Colon (tissue), 2 donors: ENCODE measurements around the gene MTHFSD.

ENCODE experiments used
- FAIRE-seq: peaks from 2 replicates; lab custom pipeline; 2012; peaks lifted over from hg19 to GRCh38; lab: Jason Lieb, UNC
- donor health status: control.
- donor health status: control.

The MTHFSD gene

DNA sequence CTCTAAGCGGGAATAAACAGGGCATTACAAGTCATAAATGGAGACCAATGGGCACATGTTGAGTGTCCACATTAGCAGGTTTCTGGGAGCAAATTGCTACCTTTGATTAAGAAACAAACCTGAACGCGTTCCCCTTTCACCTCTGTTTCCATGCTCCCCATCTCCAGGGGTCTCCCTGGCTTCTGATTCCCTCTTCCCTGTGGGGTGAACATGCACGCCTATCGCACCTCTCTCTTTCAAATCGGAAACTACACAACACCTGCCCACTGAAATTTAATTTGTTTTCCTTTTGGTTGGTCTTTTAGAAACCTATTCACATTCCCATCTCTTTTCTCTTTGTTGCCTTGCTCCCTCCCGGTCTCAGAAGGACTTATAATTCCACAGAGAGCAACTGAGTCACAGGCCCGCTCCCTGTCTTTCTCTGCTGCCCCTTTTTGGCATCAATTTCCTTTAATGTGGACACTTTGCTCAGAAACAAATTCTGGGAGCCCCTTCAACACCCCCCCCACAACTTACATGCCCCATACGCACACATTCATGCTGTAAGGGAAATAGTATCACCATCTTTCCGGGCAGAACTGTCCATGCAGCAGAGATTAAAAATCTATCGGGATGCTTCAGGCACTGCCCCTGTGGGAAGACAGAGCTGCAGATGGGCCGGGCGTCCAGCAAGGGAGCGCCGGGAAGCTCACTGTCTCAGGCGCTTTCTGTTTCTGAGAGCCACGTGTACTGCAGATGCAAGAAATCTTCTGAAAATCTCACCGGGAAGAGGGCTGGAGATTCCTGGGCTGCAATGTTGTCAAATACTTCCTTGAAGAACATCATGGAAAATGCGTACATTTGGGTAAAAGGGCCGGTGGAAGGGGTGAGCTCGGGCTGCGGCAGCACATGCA lies 51.9 kb downstream of the MTHFSD start:
- no peak for FAIRE-seq

DNA sequence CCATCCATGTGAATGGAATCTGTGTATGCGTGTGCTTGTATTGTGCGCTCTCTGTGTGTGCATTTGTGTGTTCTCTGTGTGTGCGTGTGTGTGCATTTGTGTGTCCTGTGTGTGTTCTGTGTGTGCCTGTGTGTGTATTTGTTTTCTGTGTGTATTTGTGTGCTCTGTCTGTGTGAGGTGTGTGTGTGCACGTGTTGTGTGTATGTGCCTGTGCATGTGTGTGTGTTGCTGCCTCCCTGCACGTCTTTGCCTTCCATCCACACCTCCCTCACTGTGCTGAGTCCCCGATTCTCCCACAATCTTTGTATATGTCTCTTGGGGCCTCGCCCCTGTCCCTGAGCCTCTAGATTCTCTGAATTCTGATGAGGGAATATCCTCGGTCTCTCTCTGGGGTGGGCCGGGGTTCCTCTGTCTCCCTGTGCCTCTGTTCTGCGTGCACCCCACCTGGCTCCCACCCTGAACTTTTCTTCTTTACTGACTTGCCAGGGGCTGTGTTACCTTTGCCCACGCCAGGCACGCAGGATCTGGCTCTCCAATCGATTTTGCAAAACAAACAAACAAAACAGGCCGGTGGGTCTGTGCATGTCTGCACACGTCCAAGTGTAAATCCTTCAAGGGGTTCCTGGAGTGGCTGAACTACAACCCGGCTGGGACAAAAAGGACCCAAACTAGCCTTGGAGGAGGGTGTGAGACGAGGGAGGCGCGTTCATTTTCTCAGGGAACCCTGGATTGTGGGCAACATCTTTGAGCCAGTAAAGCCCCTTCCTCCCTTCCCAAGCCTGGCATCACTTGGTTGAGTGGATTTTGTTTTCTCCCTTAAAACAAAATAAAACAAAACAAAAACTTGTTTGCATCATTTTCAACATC lies 52.8 kb downstream of the MTHFSD start:
- FAIRE-seq = no peak

DNA sequence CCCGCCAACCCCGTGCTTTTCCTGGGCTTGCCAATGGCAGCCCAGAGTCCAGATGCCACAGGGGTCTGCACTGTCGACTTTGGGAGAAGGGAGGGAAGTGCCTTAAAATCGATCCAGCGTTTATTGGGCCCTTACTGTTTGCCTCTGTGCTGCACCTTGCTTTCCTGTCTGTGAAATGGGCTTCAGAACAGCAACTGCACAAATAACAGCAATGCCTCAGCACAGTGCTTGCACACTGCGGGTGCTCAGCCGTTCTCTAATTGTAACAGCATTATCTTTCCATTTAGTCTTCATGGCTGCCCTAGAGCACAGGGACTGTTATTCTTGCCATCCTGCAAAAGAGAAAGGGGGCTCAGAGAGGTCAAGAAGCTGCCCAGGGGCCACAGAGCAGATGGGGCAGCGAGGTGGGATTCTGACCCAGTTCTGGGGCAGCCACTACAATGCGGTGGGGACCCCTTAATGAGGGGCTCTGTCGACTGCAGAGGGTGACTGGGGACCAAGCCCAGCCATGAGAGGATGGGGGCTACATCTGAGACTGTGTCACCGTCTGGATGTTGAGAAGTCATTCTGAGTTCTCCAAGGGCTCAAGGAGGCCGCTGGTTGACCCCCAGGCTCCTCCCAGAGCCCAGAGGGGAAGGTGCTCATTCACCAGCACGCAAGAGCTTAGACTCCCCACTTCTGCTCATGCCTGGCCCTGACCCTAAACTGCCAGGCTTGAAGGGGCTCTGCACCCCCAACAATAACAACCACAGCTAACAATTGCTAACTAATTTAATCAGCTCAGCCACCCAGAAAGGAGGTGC lies 54.1 kb downstream of the MTHFSD start:
- no peak for FAIRE-seq

DNA sequence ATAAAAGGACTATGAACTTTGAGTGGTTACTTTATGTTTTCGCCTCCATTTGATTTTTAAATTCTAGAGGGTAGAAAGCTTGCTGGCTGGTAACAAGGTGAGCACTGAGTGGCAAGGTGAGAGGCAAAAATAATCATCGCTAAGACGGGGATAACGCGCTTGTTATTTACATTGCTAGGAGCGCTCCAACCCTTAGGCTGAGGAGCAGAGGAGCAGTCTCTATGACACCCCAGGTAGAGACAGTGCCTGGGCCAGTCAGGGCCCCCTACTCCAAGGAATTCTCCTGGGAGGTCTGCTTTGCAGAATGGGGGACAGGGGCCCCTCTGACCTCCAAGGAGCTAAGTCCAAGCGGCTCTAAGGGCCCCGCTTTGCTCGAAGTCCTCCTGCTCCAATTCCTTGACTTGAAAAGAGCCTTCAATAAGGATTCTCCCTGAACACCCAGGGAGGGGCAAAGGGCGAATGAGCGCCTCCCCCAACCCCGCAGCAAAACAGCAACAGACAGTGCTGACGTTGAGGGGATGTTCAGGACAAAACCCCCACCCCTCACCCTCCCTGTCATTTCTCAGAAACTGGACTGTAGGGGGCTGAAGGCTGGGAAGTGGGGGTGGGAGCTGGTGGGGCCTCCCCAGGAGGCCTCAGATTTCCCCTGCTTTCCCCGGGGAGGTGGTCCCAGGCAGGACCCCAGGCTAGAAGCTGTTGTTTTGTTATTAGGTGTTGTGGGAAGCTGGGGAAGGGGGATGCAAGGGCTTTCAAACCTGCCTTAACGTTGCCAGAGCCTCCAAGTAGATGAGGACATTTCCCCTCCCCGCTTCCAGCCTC lies 54.9 kb downstream of the MTHFSD start:
- no peak for FAIRE-seq

DNA sequence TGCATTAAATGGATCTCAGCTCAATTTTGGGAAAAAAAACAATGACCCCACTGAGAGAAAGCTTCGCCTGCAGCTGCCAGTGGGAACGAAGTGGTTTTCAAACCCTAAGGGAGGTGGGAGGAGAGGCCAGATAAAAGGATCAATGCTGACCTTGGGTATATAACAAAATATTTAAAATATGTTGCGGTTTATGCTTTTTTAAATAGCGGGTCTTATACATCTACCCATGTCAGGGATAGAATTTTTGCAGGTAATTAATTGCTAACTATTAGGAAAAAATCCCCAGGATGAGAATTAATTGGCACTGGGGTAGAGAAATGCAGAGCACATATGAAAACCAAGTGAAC lies 55.6 kb downstream of the MTHFSD start:
- no peak for FAIRE-seq

DNA sequence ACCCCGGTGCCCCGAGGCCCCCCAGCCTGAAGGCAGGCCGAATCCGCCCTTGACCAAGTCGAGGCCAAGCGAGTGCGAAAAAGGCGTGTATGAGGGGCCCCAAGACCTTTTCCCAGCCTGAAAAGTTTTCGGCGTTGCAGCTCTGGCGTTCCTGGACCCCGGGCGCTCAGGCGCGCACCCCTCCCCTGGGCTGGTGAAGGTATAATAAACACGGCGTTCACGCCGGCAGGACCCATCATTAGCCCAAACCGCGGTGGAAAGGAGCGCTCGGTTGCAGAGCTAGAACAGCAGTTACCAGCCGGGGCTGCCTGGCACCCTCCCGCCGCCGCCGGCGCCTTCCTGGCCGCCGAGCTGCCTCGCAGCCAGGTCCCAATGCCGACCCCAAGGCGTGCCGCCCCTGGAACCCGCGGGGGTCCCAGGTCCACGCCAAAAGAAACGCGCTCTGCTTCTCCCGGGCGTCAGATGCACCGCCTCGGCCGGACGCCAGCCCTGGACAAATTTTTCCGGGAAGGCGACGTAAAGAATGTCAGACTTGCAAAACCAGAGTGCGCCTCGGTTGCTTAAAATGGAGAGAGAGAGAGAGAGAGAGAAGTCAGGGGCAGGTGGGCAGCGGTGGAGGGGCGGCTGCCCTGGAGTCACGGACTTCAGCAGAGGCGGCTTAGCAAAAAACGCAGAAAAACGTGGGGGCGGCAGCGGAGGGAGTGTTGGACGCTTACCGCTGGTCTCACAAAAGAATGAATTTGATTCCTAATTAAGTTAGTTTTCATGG lies 56.2 kb downstream of the MTHFSD start:
- no peak for FAIRE-seq

DNA sequence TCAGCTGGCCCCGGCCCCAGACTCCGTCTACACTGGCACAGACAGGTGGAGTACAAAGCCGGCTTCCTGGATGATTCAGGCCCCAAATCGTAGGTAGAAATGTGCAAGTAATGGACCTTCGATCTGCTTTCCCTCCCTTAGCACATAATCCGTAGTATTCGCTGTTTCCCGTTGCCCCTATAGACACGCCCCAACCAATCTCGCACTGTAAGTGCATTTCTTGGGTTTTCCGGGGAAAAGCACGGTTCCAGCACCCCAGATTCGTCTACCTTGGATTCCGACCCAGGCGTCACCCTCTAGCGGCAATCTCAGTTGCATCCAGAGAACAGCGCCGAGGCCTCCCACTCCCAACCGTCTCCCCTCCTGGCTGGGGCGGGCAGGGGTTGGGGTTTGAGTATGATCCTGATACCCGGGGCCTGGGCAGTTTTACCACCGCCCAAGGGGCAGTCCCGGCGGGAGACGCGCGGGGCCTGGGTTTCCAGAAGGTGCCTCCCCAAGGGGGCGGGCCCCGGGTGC lies 56.8 kb downstream of the MTHFSD start:
- FAIRE-seq = no peak

DNA sequence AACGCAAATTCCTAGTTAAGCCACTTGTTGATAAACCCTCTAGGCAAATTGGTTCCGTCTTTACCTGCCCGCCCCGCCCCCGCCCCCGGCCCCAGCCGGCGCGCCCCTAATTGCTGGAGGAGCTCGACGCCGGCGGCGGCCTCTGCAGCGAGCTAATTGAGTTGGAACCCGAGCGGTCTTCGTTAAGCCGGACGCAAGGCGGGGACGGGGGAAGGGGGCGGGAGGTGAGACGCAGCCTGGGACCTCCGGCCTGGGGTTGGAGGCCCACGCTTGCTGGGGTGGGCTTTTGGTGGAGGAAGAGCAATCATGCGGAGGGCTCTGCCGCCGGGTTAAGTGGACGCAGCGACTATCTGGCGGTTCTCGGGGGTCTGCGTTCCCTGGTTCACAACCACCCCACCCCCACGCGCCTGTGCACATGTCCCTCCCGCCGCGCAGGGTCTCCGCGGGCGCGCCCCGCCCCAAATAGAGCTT lies 57.4 kb downstream of the MTHFSD start:
- no peak for FAIRE-seq

DNA sequence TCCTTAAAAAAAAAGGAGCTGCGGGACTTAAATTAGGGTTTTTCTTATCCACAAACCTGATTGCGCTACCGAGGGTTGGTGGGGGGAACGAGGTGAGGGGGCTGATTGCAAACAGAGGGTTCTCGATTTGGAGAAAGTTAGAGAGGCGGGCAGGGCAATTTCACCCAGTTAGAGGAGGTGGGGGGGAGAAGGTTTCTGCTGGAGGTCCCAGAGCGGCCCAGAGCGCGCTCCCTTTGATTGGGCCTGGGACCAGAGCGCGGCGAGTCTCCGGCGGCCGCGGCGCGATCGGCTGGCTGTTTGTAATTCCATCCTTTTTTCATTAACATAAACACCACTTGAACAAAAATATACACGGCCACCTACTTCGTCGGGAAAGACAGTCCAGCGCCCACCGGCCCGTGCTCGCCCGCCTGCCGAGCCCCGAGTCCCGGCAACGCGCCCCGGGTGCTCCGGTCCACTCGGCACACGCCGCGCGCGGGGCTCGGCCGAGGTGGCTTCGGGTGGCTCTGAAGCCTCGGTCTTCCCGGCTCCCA lies 58.0 kb downstream of the MTHFSD start:
- no peak for FAIRE-seq

DNA sequence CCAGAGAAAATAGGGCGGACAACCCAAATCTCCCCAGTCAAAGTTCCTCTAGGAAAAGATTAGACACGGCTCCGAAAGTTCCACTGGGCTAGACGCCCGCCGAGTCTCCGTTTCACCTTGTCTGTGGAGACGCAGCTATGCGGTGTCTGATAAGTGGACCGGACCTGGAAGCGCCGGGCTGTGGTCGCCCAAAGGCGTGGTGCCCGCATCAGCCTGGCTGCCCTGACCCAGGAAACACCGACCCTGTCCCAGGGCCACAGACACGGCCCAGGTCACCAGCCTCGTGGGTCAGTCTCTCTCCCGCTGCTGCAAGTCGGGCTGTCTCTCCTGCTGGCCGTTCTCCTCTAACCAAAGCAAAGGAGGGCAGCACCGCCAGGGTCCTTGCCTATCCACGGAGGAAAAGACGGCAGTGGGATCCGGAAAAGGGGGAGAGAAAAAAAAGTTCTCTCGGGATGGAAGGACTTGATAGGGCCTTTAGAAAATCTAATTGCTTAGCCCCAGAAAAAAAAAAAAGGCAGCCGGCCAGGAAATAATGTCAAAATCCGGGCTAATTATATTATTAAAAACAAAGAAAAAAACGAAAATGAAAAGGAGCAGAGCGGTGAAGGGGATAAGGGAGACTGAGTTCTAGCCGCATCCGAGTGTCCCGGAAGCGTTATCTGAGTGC lies 58.6 kb downstream of the MTHFSD start:
- no peak for FAIRE-seq

DNA sequence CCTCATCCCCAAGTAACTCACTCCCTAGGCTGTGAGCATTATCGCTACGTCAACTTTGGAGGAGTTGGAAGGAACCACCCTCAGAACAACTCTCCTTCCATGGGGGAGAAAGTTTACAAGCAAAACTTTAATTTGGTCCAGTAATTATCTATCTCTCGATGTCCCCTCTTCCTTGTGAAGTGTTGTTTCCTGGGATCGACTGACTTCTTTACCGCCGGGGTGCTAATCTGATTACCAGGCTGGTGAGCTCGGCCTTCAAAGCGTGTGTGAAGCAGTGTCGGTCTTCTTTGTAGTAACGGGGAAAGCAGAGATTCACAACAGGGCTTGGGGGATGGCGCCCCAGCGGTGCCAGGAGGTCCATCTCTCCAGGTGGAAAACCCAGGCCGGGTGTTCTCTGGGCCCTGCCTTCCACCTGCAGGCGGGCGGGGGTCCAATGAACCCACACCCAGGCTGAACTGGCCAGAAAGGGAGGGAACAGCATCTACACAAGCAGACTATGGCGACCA lies 59.2 kb downstream of the MTHFSD start:
- FAIRE-seq = no peak

DNA sequence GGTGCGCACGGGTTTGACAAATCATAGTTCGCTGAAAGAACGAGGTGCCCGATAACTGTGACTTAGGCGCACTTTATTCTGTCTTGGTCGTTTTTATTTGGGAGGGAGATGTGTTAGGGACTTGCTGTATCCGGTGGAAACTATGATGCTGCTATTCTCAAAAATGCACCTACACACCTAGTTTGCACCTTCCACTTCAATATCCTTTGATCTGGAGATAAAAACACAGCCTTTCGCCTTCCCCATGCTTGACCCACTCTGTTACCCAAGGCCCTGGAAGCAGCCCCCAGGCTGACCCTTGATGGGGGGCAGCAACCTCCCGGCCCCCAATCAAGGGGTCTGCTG lies 59.7 kb downstream of the MTHFSD start:
- no peak for FAIRE-seq

DNA sequence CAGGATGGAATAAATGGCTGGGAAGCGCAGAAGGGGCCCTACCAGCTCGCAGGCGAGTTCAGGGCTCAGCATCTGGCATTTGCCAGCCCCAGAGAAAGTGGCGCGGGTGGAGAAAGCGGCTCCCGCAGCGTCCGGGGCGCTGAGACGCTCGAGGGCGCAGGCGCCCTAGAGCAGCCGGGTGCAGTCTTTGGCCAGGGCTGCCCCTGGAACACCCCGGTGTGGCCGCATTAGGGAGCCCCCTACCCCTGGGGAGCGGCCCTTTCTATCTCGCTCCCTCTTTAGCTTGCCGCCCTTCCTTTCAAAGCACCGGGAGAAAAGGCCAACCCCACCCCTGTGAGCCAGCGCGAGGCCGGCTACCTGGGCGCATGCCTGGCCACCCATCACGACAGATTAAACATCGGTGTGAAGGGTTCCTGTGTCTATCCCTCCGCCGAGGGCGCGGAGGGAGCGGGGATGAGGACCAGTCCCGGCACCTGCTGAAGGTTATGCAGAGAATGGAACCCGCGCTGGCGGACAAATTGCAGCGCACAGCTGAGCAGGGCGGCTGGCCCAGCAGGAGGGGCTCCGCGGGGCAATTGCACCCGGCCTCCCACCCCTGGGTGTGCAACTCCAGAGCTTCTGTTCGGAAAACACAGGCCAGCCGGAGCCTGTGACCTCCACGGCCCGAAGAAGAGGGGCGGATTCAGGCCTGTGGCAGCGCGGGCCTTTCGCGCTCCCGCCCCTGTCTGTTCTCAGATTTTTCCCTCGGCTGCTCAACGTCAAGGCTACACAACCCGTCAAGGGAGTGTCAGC lies 60.3 kb downstream of the MTHFSD start:
- no peak for FAIRE-seq

DNA sequence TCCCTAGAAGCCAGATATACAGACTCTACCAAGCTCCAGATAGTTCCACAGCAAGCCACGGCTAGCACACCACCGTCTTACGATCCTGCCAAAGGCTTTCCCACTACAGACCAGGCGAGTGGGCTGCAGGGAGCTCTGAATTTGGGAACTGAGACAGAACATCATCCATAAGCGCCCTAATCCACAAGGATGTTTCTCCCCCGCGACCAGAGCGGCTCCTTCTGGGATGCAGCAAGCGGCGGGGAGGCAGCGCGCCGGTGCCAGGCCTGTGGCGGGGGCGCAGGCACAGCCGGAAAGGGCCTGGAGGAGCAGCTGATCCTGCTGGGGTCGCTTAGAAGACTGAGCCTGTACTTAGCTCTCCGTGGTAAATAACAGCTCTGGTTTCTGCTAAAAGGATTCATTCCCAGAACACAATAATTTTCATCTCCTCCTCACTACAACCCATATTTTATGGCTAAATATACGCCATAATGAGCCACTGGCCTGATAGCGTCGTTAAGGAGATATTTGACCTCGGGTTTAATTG lies 60.9 kb downstream of the MTHFSD start:
- FAIRE-seq = no peak

DNA sequence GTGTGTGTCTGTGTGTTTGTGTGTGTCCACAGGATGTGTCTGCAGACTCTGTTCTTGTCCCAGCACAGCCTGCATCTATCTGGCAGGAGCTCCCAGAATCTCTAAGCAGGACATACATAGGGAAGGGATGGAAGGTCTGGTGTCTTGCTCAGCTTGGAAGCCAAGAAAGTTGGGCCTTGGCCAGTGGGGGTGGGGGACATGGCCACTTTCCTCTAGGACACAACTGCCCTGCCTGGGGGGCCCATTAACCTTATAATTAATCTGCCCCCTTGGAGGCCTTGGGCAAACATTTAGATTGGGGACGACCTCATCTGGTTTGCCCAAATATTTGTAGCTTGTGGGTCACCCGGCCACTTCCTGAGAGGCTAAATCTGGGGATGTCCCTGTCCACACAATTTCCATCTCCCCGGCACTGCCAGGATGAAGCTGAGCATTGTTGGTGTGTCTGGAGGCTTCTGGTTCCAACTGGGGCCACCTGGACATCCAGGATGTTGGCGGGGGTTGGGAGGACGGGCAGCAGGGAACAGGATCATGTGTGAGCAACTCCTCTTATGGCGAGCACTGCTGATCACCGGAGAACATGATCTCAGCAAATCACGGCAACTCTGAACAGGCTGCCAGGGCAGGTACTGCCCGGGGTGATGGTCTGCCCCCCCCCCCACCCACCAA lies 61.9 kb downstream of the MTHFSD start:
- FAIRE-seq = no peak

DNA sequence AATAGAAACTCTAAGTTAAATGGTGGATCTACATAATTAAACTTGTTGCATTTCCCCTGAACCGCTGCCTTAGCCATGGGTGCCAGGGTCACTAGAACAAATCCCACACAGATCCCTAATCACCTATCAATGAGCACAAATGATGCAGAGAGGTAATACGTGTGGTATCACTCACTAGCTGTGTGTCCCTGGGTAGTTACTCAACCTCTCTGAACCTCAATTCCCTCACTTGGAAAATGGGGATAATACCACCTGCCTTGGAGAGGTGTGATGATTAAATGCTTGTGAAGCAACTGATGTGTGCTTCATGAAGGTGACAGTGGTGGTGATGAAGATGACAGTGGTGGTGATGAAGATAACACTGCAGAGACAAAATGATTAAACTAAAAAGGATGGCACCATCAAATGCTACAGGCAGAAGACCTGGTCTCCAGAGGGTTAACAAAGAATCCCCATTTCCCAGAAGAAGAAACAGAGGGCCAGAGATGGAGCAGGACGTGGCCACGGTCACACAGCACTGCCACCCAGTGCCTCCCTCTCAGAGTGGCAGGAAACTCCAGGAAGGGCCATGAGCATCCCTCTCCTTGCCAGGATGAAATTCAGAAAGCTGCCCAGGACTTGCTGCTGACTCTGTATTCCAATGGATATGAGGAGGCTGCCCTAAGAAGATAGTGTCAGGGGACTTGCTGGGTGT lies 62.6 kb downstream of the MTHFSD start:
- FAIRE-seq = no peak

DNA sequence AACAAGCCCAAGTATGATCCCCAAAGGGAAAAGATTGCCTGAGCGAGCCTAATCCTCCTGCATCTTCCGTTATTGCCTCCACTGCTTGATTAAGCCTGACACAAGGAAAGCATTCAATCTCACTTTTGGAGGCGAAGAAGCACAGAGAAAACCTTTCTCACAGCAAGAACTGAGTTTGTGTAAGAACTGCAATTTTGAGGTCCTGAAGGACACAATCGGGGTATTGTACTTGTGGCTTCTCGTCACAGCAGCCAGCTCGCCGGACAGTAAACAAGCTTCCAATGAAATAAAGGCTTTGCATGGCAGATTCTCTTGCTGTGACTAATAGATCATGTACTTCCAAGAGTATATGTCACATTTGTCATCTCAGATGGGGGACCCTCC lies 63.4 kb downstream of the MTHFSD start:
- FAIRE-seq = no peak
